SK-N-SH treated with all-trans-retinoic acid at 6 μM for 48 hours (cell line): ENCODE data around the gene EPN2.

Experiments used
- ATAC-seq: fragments of 200-7000 bp; cut with Tn5 transposase; 3 replicates; pipeline ENCODE4 v1.9.1; 2020; ENCODE audit warnings: mild to moderate bottlenecking, moderate library complexity
- ARNTL ChIP-seq: fragments of 450-650 bp; formaldehyde crosslinking; IDR thresholded peaks from 2 replicates; pipeline ENCODE4 v1.5.0; 2020; ENCODE audit warnings: low read depth, mild to moderate bottlenecking, moderate library complexity, borderline replicate concordance
- BACH2 ChIP-seq: fragments of 250-450 bp; sonication (Bioruptor Pico); IDR thresholded peaks from 2 replicates; pipeline ENCODE4 v1.9.0; 2021; ENCODE audit warnings: mild to moderate bottlenecking, borderline replicate concordance
- CSRNP3 ChIP-seq: fragments of 250-450 bp; sonication (Bioruptor Pico); IDR thresholded peaks from 2 replicates; pipeline ENCODE4 v1.5.1; 2021; ENCODE audit warnings: mild to moderate bottlenecking, moderate library complexity
- GLIS3 ChIP-seq: fragments of 250-450 bp; sonication (Bioruptor Pico); IDR thresholded peaks from 2 replicates; pipeline ENCODE4 v1.5.0; 2020; ENCODE audit warnings: mild to moderate bottlenecking, moderate library complexity
- OSR1 ChIP-seq: fragments of 250-450 bp; sonication (Bioruptor Pico); IDR thresholded peaks from 2 replicates; pipeline ENCODE4 v1.8.0; 2022; ENCODE audit warnings: moderate library complexity, mild to moderate bottlenecking, inconsistent platforms
- PATZ1 ChIP-seq: fragments of 250-450 bp; sonication (Bioruptor Pico); IDR thresholded peaks from 2 replicates; pipeline ENCODE4 v1.8.0; 2020; ENCODE audit warnings: mild to moderate bottlenecking, moderate library complexity, borderline replicate concordance
- POU6F1 ChIP-seq: fragments of 250-450 bp; sonication (Bioruptor Pico); IDR thresholded peaks from 2 replicates; pipeline ENCODE4 v1.8.0; 2021; ENCODE audit warnings: low read depth, mild to moderate bottlenecking, moderate library complexity, borderline replicate concordance
- PPARA ChIP-seq: fragments of 250-450 bp; sonication (Bioruptor Pico); IDR thresholded peaks from 2 replicates; pipeline ENCODE4 v1.5.0; 2020; ENCODE audit warnings: mild to moderate bottlenecking, borderline replicate concordance
- RARB ChIP-seq: fragments of 250-450 bp; sonication (Bioruptor Pico); IDR thresholded peaks from 2 replicates; pipeline ENCODE4 v1.8.0; 2021; ENCODE audit warnings: mild to moderate bottlenecking, moderate library complexity
- SNAI2 ChIP-seq: fragments of 250-450 bp; sonication (Bioruptor Pico); IDR thresholded peaks from 2 replicates; pipeline ENCODE4 v1.5.0; 2020; ENCODE audit warnings: mild to moderate bottlenecking, moderate library complexity
- TOX ChIP-seq: fragments of 250-450 bp; sonication (Bioruptor Pico); IDR thresholded peaks from 2 replicates; pipeline ENCODE4 v1.8.0; 2021; ENCODE audit warnings: mild to moderate bottlenecking, moderate library complexity, borderline replicate concordance
- TSHZ2 ChIP-seq: fragments of 250-450 bp; sonication (Bioruptor Pico); IDR thresholded peaks from 2 replicates; pipeline ENCODE4 v1.5.0; 2020; ENCODE audit warnings: mild to moderate bottlenecking, moderate library complexity
- ZC3H10 ChIP-seq: fragments of 250-450 bp; sonication (Bioruptor Pico); IDR thresholded peaks from 2 replicates; pipeline ENCODE4 v1.5.1; 2021; ENCODE audit warnings: mild to moderate bottlenecking, moderate library complexity
- ZFP3 ChIP-seq: fragments of 250-450 bp; sonication (Bioruptor Pico); IDR thresholded peaks from 2 replicates; pipeline ENCODE4 v1.5.0; 2020; ENCODE audit warnings: mild to moderate bottlenecking, moderate library complexity
- ZFP30 ChIP-seq: fragments of 450-650 bp; formaldehyde crosslinking; IDR thresholded peaks from 2 replicates; pipeline ENCODE4 v1.5.0; 2022; ENCODE audit warnings: mild to moderate bottlenecking, moderate library complexity
- ZNF565 ChIP-seq: fragments of 450-650 bp; formaldehyde crosslinking; conservative IDR thresholded peaks from 2 replicates; pipeline ENCODE4 v1.5.0; 2020; ENCODE audit warnings: low read depth, mild to moderate bottlenecking, moderate library complexity
- ZNF70 ChIP-seq: fragments of 450-650 bp; formaldehyde crosslinking; IDR thresholded peaks from 2 replicates; pipeline ENCODE4 v1.5.0; 2020; ENCODE audit warnings: mild to moderate bottlenecking, moderate library complexity

The EPN2 gene

GRCh38 chr17:19291646-19292376 is 54.6 kb downstream of the EPN2 start:
- TF ChIP-seq ZNF565 (CRISPR knock-in tag), result no peak
- TF ChIP-seq PPARA, result no peak
- no peak for TF ChIP-seq OSR1 (CRISPR knock-in tag)
- TF ChIP-seq BACH2 (CRISPR knock-in tag), result no peak
- TF ChIP-seq SNAI2 (CRISPR knock-in tag), result no peak
- TF ChIP-seq RARB (CRISPR knock-in tag), result no peak
- TF ChIP-seq ZNF70, result no peak
- no peak for TF ChIP-seq ZC3H10 (CRISPR knock-in tag)
- no peak for TF ChIP-seq CSRNP3
- no peak for TF ChIP-seq POU6F1 (CRISPR knock-in tag)
- TF ChIP-seq ZFP30 (CRISPR knock-in tag), result no peak
- ATAC-seq, result no peak

- no peak for ATAC-seq
- no peak for TF ChIP-seq ARNTL (CRISPR knock-in tag)
These were observed 55.2 kb downstream of the EPN2 start for GRCh38 chr17:19292377-19292711.

GRCh38 chr17:19294443-19294842 is 57.3 kb downstream of the EPN2 start:
- ATAC-seq, result no peak
- TF ChIP-seq ZFP3 (CRISPR knock-in tag) (no peak), SNAI2 (CRISPR knock-in tag) (no peak), PPARA (no peak), PATZ1 (no peak), BACH2 (CRISPR knock-in tag) (no peak)

GRCh38 chr17:19295473-19296135 is 58.4 kb downstream of the EPN2 start:
- TF ChIP-seq TOX (CRISPR knock-in tag) (no peak), GLIS3 (CRISPR knock-in tag) (no peak), ZFP30 (CRISPR knock-in tag) (no peak), TSHZ2 (CRISPR knock-in tag) (no peak), PPARA (no peak)
- ATAC-seq, result no peak; the same call in 2 of the 3 replicates
